Activated CD8-positive, alpha-beta T cell treated with anti-CD3 and anti-CD28 coated beads, Interleukin-2, amount 10 ng/mL, durations not matched to agents 7 days and 5 days (primary cell): ENCODE data around the gene TADA2A. TPM values are rescaled to one million over a fixed set of nuclear protein-coding genes. Genes with fewer than 3 reads are reported as not detected.
A peak's percentile ranks its signal among the peaks of the same experiment; 100 is the strongest.

Experiments used
- ATAC-seq: fragments of 150-1000 bp; cut with Tn5 transposase; one replicate; pipeline ENCODE4 v1.10.0; 2021; ENCODE audit warnings: moderate library complexity
- CTCF ChIA-PET: fragments of 350-600 bp; sonication (Branson Sonifier 250); formaldehyde crosslinking; loops from one replicate; lab custom pipeline; 2021; ENCODE audit warnings: antibody characterized with exemption; lab: Charles Lee
- POLR2A ChIA-PET: fragments of 350-600 bp; sonication (Branson Sonifier 250); formaldehyde crosslinking; loops from one replicate; lab custom pipeline; 2021; ENCODE audit warnings: antibody characterized with exemption; lab: Charles Lee
- DNase-seq: peaks from one replicate; pipeline ENCODE4 v3.0.0-alpha.2; 2020
- H3K27ac Mint-ChIP-seq: one replicate; pipeline ENCODE4 v1.8.0; 2021; ENCODE audit warnings: mild to moderate bottlenecking, mixed read lengths
- H3K27me3 Mint-ChIP-seq: one replicate; pipeline ENCODE4 v1.8.0; 2021; ENCODE audit warnings: low read depth, mixed read lengths
- H3K36me3 Mint-ChIP-seq: one replicate; pipeline ENCODE4 v1.8.0; 2021; ENCODE audit warnings: low read depth, mixed read lengths
- H3K4me1 Mint-ChIP-seq: one replicate; pipeline ENCODE4 v1.8.0; 2021; ENCODE audit warnings: low read depth, mixed read lengths
- H3K4me3 Mint-ChIP-seq: one replicate; pipeline ENCODE4 v1.8.0; 2021; ENCODE audit warnings: mild to moderate bottlenecking, mixed read lengths
- H3K9me3 Mint-ChIP-seq: one replicate; pipeline ENCODE4 v1.8.0; 2022; ENCODE audit warnings: mixed read lengths; ENCODE audit not compliant: insufficient read depth
- total RNA-seq, 2 experiments: library from RNA; stranded (reverse); gene quantifications; one replicate each; pipeline ENCODE4 v1.2.3, GENCODE V29; 2021

The TADA2A gene
- total RNA-seq, 2 experiments from 2014 or later, result 35.3 to 40.6 TPM

DNA sequence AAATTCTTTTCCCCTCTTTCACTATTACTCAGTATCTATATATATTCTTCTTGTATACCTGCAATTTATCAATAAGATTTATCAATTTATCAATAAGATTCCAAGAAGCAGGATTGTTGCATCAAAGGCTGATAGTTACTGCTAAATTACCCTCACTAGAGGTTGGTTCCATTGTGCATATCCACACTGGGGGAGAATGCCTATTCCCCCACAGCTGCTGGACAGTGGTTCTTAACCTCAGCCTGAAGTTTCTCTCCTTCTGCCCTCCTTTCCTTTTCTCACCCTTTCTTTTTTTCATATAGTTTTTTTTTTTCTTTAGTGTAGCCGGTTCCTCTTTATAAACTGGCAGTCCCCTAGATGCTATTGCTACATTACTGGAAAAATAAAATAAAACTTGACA lies 24.6 kb upstream of the TADA2A start:
- ChIA-PET POLR2A (no interaction called here), CTCF (no interaction called here)
- Mint-ChIP-seq H3K36me3 (no peaks in the 10 kb centered on the region), H3K4me3 (no peak overlapping the region), H3K4me1 (no peaks in the 10 kb centered on the region), H3K27me3 (no peaks in the 10 kb centered on the region), H3K9me3 (no peaks in the 10 kb centered on the region), H3K27ac (no peak overlapping the region)
- ATAC-seq (no peak), DNase-seq (no peak)

DNA sequence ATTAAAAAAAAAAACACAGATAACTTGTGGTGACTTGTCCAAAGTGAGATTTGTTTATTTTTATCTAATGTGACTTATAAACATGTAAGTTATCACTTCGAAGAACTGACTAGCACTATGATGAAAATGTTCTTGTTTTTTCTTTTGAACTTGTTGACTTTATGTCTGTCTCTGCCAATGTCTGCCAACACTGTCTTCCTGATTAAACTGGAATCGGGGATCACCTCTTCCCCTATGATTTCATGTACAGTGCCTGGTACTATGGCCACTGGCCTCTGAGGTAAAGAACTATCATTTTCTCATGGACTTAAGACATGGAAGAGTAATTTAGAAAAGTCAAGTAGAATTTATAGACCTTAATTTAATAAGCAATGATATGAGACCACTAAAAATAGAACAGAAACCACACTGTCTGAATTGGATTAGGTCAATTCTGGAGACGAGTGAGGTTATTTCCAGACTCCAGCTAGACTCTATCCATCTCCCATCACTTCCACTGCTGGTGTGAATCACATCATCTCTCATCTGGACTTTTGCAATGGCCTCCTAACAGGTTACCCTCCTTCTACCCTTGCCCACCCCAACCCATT lies 22.0 kb upstream of the TADA2A start:
- Mint-ChIP-seq H3K9me3 (no peaks in the 10 kb centered on the region), H3K4me3 (no peak overlapping the region), H3K27ac (no peak overlapping the region), H3K27me3 (no peaks in the 10 kb centered on the region), H3K36me3 (no peaks in the 10 kb centered on the region), H3K4me1 (no peaks in the 10 kb centered on the region)
- DNase-seq (no peak), ATAC-seq (no peak)
- ChIA-PET CTCF (interaction anchor here (1.8 to 2.1 kb wide), 2 partner anchors 11 to 13 kb away, joined by 9 to 19 read pairs; no protein-coding TSS in a partner anchor), POLR2A (no interaction called here)

DNA sequence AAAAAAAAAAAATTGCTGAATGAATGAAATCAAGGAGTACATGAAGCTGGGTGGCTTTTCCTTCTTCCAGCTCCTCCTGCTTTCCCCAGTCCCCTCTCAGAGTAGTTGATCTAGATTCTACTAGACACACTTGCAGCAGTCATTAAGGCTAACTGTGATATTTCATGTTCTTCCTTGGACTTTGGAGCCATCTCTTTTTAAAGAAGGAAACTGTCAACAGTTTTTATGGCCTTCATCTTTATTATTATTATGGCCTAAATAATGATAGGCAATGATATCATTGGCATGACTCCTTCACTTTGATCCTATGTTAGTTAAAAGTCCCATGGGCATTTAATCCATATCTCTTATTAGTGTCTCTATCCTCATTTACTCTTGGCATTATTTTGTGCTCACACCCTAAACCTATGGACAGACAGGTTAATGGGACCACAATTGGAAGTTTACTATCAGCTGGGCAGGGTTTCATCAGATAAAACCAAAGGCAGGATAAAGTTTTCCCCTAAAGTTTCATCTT lies 21.2 kb upstream of the TADA2A start:
- H3K9me3 Mint-ChIP-seq, result no peaks in the 10 kb centered on the region
- DNase-seq (no peak), ATAC-seq (no peak)
- no peaks in the 10 kb centered on the region for H3K4me1 Mint-ChIP-seq
- no peak overlapping the region for H3K27ac Mint-ChIP-seq
- ChIA-PET CTCF (interaction anchor here (1.3 to 2.1 kb wide), 3 partner anchors 10 to 12 kb away, joined by 5 to 19 read pairs (median 9); partner anchors contain the start of gene C17orf78), POLR2A (interaction anchor here (0.5 kb wide), 1 partner anchor 21 kb away, joined by 3 read pairs; no protein-coding TSS in a partner anchor)
- no peaks in the 10 kb centered on the region for H3K27me3 Mint-ChIP-seq
- no peak overlapping the region for H3K4me3 Mint-ChIP-seq
- no peaks in the 10 kb centered on the region for H3K36me3 Mint-ChIP-seq

DNA sequence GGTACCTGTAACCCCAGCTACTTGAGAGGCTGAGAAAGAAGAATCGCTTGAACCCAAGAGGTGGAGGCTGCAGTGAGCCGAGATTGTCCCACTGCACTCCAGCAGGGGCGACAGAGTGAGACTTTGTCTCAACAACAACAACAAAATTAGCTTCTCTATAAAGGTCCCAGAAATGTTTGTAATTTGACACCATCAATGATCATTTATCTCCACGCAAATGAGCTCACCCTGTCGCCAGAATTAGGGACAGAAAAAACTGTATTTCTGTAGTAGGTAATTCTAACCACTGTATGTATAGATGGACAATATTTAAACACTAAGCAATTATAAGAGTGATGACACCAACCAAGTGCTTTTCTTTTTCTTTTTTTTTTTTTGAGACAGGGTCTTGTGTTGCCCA lies 20.2 kb upstream of the TADA2A start:
- no peak for DNase-seq
- Mint-ChIP-seq H3K9me3 (no peaks in the 10 kb centered on the region), H3K27ac (no peak overlapping the region), H3K4me3 (no peak overlapping the region), H3K4me1 (peaks cover under 1% of the 10 kb centered on the region), H3K27me3 (no peaks in the 10 kb centered on the region), H3K36me3 (no peaks in the 10 kb centered on the region)
- no peak for ATAC-seq
- CTCF ChIA-PET, result interaction anchor here (1.3 to 2.1 kb wide), 3 partner anchors 11 to 13 kb away, joined by 5 to 19 read pairs (median 9); partner anchors contain the start of gene C17orf78
- POLR2A ChIA-PET, result interaction anchor here (0.5 kb wide), 1 partner anchor 22 kb away, joined by 3 read pairs; no protein-coding TSS in a partner anchor

DNA sequence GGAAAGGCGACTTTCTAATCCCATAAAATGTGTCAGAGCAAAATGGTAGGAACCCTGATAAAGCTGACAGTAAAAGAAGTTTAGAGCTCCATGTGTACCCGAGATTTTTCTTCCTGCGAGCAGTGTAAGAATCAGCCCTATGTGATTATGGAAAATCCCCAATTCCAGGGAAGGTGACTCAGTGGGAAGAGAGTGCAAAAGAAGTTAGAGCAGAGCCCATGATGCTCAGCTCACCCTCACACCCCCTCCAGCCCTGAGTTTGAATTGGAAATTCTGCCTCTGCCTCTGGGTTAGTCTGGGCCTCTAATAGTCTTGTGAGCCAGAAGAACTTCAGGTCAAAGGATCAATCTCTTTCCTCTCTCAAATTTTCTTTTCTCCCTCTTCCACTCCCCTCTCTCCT lies 18.4 kb upstream of the TADA2A start:
- Mint-ChIP-seq H3K9me3 (no peaks in the 10 kb centered on the region), H3K4me3 (no peak overlapping the region), H3K27me3 (no peaks in the 10 kb centered on the region), H3K27ac (no peak overlapping the region), H3K4me1 (peaks cover 16% of the 10 kb centered on the region), H3K36me3 (no peaks in the 10 kb centered on the region)
- DNase-seq, result no peak
- ChIA-PET POLR2A (no interaction called here), CTCF (interaction anchor here (1.7 kb wide), 1 partner anchor 15 kb away, joined by 6 read pairs; no protein-coding TSS in a partner anchor)
- no peak for ATAC-seq

DNA sequence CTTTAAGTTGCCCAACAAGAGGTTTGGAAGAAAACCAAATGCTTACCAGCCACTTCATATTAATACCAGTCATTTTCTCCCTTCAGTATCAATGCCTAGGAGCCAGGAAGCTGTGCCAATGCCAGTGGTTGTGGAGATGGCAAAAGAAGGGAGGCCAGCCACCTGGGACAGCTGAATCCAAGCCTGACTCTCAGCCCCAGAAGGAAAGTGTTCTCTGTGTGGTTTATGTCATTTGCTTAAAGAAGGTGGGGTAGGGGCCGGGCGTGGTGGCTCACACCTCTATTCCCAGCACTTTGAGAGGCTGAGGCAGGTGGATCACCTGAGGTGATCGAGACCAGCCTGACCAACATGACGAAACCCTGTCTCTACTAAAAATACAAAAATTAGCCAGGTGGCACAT lies 17.5 kb upstream of the TADA2A start:
- H3K27me3 Mint-ChIP-seq, result no peaks in the 10 kb centered on the region
- no peak overlapping the region for H3K4me3 Mint-ChIP-seq
- ChIA-PET POLR2A (no interaction called here), CTCF (interaction anchor here (1.7 kb wide), 1 partner anchor 16 kb away, joined by 6 read pairs; no protein-coding TSS in a partner anchor)
- no peaks in the 10 kb centered on the region for H3K36me3 Mint-ChIP-seq
- H3K4me1 Mint-ChIP-seq, result peaks cover 18% of the 10 kb centered on the region
- no peak for DNase-seq
- no peaks in the 10 kb centered on the region for H3K9me3 Mint-ChIP-seq
- no peak overlapping the region for H3K27ac Mint-ChIP-seq
- ATAC-seq, result no peak

DNA sequence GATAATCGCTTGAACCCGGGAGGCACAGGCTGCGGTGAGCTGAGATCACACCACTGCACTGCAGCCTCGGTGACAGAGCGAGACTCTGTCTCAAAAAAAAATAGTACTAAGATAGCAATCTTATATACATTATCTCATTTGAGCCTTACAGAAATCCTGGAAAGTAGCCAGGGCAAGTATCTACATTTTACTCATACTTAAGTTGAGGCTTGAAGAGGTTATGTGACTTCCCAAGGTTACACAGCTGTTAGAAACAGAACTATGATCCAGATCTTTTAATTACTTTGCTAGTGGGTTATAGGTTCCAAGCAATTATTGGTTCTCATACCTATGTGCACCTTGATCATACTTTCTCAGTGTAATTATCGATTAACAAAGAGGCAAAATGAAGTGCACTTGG lies 15.5 kb upstream of the TADA2A start:
- H3K9me3 Mint-ChIP-seq, result no peaks in the 10 kb centered on the region
- ChIA-PET POLR2A (no interaction called here), CTCF (interaction anchor here (1.3 to 7.0 kb wide), 2 partner anchors 16 to 39 kb away, joined by 4 to 85 read pairs; partner anchors contain the start of gene C17orf78)

DNA sequence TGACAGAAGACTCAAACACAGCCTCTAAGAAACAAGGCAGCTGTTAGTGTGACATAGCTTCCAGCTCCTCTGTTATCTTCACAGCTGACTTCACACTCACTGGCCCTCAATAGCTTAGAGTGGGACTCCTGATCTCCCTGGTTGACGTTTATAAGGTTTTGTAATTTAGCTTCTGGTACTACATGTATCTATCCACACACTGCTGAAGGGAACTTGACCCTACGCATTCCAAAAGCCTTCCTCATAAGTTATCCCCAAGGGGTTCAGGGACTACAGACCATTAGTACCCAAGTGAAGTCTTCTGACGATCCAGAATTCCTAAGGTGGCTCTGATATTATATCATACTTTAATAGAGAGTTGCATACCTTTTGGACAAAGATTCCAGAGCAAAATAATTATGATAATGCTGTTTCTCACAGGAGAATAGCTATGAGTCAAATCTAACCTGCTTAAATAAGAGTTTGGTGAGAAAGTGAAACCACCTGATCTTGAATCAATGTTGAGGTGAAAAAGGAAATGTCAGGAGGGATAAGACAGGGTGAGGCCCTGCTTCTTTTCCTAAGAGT lies 14.6 kb upstream of the TADA2A start:
- CTCF ChIA-PET, result interaction anchor here (0.9 to 7.0 kb wide), 5 partner anchors 8 to 46 kb away, joined by 3 to 85 read pairs (median 4); partner anchors contain the start of gene C17orf78
- H3K9me3 Mint-ChIP-seq, result no peaks in the 10 kb centered on the region
- no peak for ATAC-seq
- peak overlapping the region; percentile 17 for H3K4me3 Mint-ChIP-seq
- POLR2A ChIA-PET, result no interaction called here
- H3K27me3 Mint-ChIP-seq, result no peaks in the 10 kb centered on the region
- no peak overlapping the region for H3K27ac Mint-ChIP-seq
- no peaks in the 10 kb centered on the region for H3K36me3 Mint-ChIP-seq
- DNase-seq, result no peak
- peaks cover 18% of the 10 kb centered on the region for H3K4me1 Mint-ChIP-seq

More for the DNA sequence above, 15.5 kb upstream of the TADA2A start:
- no peaks in the 10 kb centered on the region for H3K36me3 Mint-ChIP-seq
- DNase-seq, result no peak
- no peak overlapping the region for H3K27ac Mint-ChIP-seq
- no peak overlapping the region for H3K4me3 Mint-ChIP-seq
- no peak for ATAC-seq
- peaks cover 18% of the 10 kb centered on the region for H3K4me1 Mint-ChIP-seq
- no peaks in the 10 kb centered on the region for H3K27me3 Mint-ChIP-seq

DNA sequence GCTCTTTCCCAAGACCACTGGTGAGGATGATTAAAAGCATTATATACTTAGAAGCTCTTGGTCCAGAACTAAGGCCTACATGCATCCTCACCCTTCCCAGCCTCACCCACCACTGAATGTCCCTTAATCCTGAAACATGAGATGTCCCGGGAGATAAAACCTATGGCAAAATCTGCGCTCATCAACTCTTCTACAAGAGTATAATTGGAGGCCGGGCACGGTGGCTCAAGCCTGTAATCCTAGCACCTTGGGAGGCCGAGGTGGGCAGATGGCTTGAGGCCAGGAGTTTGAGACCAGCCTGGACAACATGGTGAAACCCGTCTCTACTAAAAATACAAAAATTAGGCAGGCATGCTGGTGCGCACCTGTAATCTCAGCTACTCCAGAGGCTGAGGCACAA lies 13.3 kb upstream of the TADA2A start:
- POLR2A ChIA-PET, result no interaction called here
- Mint-ChIP-seq H3K4me3 (no peak overlapping the region), H3K36me3 (no peaks in the 10 kb centered on the region), H3K27ac (no peak overlapping the region), H3K9me3 (no peaks in the 10 kb centered on the region), H3K27me3 (no peaks in the 10 kb centered on the region), H3K4me1 (peaks cover 21% of the 10 kb centered on the region)
- ATAC-seq, result no peak
- DNase-seq, result no peak
- CTCF ChIA-PET, result interaction anchor here (7.0 kb wide), 1 partner anchor 19 kb away, joined by 85 read pairs; the partner anchor contains the start of gene C17orf78

DNA sequence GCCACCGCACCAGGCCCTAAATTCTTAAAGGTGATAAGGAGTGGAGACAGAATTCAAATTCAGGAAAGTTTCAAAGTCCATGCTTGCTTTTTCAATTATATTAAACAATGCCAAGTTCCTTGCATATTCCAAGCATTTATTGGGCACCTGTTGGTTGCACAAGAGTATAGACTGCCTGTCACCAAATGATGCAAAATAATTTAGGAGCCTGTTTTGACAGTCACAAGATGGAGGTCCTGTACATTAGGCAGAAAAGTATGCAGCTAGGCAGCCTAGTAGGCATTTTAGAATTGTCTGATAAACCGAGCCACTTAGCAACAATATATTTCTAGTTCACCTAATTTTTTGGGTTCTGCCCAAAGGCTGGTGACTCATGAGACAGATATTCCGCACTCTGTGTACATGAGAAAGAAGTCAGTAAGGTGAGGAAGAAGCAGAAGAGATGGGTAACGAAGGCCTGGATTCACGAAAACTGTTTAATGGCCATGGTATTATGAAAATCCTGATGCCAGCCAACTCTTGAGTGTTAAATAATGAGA lies 7.4 kb upstream of the TADA2A start:
- no peak overlapping the region for H3K4me3 Mint-ChIP-seq
- no peaks in the 10 kb centered on the region for H3K27me3 Mint-ChIP-seq
- DNase-seq (no peak), ATAC-seq (no peak)
- H3K9me3 Mint-ChIP-seq, result no peaks in the 10 kb centered on the region
- no peak overlapping the region for H3K27ac Mint-ChIP-seq
- peaks cover 23% of the 10 kb centered on the region for H3K4me1 Mint-ChIP-seq
- ChIA-PET CTCF (interaction anchor here (1.6 kb wide), 1 partner anchor 26 kb away, joined by 5 read pairs; no protein-coding TSS in a partner anchor), POLR2A (no interaction called here)
- peaks cover 17% of the 10 kb centered on the region for H3K36me3 Mint-ChIP-seq

DNA sequence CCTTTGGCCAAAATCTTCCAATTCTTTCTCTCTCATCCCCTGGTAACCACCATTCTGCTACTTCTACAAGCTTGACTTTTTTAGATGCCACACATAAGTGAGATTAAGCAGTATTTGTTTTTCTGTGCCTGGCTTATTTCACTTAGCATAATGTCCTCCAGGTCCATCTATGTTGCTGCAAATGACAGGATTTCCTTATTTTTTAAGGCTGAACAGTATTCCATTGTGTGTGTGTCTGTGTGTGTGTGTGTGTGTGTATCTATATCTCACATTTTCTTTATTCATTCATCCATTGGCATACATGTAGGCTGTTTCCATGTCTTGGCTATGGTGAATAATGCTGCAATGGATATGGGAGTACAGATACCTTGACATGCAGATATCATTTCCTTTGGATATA lies 6.2 kb upstream of the TADA2A start:
- Mint-ChIP-seq H3K27ac (no peak overlapping the region), H3K27me3 (no peaks in the 10 kb centered on the region), H3K36me3 (peaks cover 26% of the 10 kb centered on the region), H3K4me1 (peaks cover 31% of the 10 kb centered on the region), H3K4me3 (no peak overlapping the region), H3K9me3 (no peaks in the 10 kb centered on the region)
- ATAC-seq (no peak), DNase-seq (no peak)
- POLR2A ChIA-PET, result no interaction called here
- CTCF ChIA-PET, result interaction anchor here (0.6 to 1.6 kb wide), 2 partner anchors 8 to 27 kb away, joined by 3 to 5 read pairs; no protein-coding TSS in a partner anchor
